GM19238 (cell line): Measurements from ENCODE around the gene MSX2.
"Not testable (repeated sequence)": the region's sequence is repeated elsewhere in the genome, so short reads cannot be mapped to it uniquely, and the experiment has no call there.

Experiments used
- DNase-seq: peaks from one replicate; pipeline ENCODE4 v3.0.0; 2011; ENCODE audit warnings: low spot score; ENCODE audit not compliant: insufficient read length

Gene MSX2

DNA sequence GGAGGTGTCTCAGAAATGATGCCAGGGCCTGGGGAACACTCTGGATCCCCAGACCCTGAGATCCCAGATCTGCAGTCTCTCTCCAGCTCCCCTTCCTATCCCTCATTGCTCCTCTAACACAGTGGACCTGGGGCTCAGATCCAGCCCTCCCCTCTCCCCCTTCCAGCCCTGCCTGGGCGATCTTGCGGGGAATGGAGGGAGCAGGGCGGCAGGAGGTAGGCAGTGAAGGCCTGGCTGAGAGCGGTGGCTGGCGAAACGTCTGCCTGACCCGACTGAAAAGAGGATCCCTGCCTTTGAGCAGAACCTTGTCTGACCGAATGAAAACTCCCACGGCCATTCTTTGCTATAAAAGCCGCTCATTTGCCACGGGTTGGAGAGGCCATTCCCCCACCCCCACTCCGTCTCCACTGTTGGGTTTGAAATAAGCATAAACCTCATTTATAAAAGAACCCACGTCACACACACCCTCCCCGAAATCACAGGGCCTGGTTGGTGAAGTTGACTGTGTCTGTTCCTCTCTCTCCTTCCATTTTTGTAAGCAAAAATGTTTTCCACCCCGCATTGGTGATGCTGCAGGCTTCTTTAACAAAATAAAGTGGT is 8.8 kb downstream of the MSX2 start:
- DNase-seq = no peak

DNA sequence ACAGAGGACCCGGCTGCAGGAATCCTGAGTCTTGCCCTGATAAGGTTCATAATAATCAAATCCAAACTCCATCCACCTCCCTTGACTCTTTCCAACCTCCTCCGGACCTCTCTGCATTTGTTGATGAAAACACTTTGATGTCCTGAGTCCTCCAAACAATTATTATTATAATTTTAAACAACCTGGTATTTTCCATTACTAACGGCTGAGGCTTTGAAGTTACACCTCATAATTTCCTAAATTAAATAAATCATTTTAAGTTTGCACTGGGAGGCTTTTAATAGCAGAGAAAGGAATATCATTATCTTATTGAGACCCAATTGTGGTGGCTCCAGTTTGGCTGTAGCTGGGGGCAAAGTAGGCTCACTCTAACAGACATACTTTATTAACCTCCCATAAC is 9.5 kb downstream of the MSX2 start:
- DNase-seq = no peak

DNA sequence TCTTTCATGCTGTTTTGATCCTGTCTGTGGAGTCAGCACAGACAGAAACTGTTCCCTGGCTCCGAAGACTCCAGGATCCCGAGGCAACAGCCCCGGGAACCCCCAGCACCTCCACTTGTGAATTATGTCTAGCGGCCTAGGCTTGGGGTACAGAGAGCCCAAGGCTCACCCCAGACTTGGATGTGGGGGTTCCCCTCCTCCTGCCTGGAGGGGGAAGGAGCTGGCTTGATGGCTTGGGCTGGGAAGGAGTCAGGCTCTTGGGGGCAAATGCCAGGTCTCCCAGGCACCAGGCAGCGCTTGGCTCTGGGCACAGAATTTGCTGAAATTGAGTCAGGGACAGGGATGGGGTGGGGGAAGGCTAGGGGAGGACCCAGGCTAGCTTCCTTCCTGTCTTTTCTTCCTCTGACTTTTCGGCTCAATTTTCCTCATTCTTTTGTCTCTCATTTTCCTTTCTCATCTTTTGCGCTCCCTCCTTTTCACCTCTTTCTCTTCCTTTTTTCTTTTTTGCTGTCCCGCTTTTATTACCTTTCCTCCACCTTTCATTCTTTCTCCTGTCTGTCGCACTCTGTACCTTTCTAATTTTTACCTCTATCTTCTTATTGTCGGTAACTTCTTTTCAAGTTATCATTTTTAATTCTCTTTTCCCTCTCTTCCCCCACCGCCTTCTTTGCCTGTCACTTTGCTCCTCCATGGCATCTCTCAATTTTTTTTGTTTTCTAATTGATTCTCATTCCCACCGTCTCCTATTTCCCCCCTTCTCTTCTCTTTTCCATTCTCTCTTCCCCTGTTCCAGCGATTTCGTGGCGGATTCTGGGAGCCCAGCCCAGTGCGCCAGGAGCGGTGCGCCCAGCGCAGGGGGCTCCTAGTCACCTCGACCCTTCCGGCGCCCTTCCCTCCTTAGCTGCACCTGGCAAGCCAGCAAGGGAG is 10.5 kb downstream of the MSX2 start:
- no peak for DNase-seq

DNA sequence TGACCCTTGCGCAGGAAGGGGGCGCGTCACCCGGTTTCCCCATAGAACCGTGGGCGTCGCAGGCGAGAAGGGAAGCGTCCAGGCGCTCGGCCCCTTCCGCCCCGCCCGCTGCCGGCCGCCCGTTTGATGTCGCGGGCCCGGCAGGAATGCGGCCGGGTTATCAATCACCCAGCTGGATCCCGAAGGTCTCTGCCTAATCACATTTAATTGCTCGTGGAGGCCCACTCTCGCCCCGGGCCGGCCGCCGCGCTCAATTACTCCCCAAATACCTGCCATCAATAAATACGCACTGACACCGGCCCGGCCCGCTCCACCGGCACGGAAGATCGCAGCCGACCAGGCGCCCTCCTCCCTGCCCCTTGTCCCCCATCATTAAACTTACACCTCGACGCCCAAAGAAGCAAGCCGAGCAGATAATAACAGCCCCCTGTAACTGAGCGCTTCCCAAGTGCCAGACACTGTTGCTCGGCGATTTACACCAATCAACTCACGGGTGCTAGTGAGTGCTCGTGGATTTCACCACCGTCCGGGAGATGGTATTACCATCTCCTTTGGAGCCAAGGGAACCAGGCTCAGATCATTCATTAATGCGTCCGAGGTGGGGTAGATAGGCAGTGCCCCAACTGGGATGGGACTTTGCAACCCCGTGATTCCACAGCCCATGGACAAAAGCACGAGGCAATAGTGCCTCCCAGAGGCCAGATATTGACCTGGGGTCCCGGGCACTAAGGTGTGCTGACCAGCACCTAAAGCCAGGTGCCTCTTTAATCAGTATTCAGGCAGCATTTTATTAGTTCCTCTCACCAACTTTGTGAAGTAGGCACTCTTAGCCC is 11.3 kb downstream of the MSX2 start:
- DNase-seq = no peak

DNA sequence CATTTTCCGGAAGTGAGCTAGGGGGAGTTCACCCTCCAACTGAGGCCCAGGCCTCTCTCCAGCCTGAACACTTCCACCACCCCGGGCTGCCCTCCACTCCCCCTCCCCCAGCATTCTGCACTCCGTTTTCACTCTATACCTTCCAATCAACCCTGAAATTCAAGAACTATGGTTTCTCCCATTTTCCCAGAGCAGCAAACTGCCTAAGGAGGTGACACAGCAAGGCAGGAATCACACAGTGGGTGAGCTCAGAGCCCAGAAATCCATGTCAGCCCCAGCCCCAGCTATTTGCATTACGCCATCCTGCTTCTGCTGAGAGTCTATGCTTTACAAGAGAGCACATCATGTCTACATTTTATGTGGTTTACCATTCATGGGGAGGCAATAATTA is 11.9 kb downstream of the MSX2 start:
- DNase-seq = no peak

DNA sequence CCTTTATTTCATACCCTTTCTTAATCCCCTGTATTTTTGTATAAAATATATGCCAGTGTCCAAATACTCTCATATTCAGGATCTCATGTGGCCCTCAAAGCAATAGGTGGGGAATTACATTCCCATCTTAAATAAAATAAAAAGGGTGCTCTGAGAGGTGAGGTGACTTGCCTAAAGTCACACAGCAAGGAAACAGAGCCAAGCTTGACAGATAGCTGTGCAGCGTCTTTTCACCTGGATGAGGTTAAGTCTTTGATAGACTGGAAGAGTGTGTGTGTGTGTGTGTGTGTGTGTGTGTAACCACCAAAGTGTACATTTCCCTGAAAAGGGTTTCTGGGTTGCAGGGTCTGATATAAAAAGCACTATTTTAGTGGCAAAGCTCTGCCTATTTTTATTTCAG is 12.4 kb downstream of the MSX2 start:
- no peak for DNase-seq

DNA sequence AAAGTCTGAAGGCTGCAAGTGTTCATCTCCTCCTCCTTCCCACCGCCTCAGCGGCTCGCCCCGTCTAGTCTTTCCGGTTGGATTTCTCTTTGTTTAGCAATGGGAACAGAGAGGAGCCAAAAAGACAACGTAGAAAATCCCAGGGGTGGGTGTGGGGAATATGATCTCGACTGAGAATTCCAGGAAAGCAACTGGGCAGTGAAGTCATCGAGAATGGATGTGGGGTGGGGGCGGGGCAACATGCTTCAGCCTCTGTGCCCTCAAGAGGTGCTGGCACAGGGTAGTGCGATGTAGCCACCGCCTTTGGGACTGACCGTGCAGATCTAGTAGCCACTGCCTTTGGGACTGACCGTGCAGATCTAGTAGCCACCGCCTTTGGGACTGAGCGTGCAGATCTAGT is 12.9 kb downstream of the MSX2 start:
- no peak for DNase-seq

DNA sequence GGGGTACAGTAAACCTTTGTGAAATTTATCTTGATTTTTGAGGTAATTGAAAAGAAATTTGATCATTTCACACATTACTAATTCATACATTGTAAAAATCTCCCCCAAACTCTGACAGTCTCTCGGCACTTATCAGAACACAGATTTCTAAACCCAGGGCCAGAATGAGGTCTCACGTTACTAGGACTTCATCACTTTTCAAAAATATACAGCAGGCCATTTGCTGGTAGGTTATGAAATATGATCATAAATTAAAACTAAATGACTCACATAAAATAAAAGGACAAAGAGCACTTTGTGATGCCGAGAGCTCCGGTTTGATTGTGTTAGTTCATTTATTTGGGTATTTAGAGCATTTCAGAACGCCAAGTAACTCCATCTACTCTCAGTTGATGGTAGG is 17.0 kb downstream of the MSX2 start:
- no peak for DNase-seq

DNA sequence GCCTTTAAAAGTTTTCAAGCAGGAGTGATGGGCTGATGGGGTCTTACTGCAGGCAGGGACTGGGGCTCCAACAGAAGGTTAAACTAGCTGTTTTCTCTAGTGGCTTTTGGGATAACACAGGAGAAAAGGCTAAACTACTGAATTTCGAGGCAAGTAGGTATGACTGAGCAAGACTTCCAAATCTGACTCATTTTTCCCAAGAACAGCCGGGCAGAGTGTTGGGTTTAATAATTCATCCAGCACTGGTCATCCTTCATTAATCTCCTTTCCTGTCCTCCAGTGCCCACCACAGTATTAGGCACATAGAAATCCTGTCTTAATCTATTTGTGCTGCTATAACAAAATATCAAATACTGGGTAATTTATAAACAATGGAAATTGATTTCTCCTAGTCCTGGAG is 20.5 kb downstream of the MSX2 start:
- no peak for DNase-seq

DNA sequence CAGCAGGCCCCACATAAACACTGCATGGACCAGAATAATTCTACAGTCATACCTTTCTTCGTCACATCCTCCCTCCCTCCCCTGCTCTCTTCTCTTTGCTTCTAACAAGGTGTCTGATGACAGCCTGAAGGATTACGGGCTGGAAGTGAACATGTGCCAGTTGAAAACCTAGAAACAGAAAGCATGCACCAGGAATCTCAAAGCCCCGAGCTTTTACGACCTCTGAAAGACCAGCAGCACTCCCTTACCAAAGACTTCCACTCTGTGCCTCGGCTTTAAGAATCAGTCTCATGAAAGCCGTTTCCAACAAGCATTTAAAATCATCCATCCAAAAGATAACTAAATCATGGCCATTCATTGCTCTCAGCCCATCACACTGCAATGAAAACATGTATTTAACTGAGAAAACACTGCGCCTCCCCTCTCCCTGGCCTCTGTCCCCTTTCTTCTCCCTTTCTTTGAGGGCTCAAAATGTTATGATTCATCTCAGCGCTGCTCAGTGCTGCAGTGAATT is 21.3 kb downstream of the MSX2 start:
- no peak for DNase-seq

DNA sequence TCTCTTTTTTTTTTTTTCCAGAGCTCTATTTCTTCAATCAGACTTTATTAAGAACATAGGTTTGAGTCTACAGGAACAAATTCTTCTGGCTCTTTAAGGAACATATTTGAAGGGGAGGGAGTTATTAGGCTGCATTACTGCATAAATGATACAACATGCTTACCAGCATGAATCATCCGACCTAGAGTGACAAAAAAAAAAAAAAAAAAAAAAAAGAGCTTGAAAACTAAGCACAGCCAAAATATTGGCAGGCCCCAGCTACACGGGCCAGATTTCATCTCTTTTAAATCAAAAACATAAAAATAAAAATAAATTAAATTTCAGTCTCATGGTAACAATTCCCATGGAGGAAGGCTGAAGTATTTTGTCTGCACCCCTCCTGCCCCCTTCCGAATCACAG is 26.3 kb downstream of the MSX2 start:
- no peak for DNase-seq

DNA sequence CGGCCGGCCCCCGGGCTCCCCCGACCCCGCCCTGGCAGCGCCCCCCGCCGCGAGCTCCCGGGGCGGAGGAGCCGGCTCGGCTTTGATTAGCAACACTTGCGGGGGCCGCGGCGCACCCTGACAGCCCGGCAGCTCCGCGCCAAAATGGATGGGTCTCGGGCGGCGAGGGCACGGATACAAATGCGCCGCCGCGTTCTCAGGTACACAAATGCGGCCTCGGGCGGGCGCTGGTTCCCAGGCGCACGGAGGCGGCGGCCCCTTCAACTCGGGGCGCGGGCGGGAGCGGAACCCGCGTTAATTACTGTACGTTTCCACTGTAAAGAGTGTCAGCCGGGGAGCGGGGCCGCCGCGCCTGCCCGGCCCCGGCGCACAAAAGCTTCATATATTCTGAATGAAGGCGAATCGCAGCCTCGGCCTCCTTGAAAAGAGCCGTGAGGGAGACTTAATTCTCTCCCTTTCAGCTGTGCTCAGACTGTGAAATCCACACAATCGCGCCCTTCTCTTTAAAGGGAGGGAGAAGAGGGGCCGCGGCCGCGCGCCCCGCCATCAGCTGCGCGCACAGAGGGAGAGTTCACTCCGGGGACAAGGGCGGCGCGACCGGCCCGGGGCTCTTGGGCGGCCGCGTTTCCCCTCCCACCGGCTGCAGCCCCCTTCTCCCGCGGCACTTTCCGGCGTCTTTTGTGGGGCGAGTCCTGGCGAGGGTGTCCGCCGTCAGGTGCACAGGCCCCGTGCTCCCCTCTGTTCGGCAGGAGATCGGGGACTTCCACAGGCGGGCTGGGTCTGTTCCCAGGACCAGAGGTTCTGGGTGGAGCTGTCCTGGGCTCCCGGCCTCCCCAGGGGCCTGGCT is 27.0 kb downstream of the MSX2 start:
- no peak for DNase-seq

DNA sequence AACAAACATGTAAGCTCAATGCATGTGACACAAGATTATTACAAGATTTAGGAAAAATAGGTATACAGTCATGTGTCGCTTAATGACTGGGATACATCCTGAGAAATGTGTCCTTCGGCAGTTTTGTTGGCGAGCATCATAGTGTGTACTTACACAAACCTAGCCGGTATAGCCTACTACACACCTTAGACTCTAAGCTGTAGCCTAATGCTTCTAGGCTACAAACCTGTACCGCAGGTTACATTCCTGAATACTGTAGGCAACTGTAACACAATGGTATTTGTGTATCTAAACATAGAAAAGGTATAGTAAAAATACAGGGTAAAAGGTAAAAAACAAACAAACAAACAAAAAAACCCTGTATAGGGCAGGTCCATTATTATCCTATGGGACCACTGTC is 27.7 kb downstream of the MSX2 start:
- no peak for DNase-seq

DNA sequence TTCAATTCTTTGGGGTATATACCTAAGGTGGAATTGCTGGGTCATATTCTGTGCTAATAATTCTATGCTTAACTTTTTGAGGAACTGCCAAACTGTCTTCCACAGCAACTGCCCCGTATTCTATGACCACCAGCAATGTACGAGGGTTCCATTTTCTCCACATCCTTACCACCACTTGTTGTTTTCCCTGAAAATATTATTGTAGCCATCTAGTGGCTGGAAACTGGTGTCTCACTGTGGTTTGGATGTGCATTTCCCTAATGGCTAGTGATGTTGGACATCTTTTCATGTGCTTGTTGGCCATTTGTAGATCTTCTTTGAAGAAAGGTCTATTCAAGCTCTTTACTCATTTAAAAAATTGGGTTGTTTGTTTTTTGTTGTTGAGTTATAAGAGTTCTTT is 30.7 kb downstream of the MSX2 start:
- no peak for DNase-seq

DNA sequence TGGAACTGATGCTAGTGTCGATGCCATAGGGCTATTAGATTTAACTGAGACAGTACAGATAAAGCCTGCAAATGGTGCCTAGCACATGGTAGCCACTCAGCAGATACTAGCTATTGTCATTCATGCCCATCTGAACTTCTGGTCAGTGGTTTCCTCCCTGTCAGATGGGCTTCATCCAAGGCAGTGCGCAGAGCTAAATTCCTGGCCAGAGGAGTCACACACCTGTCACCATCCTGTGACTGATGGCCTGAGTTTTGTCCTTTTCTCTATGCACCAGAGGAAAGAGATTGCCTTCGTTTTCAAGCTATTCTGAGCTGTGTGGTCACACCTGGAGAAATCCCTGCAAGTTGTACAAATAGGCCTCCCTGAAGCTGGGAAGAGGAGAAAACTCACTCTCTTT is 34.7 kb downstream of the MSX2 start:
- no peak for DNase-seq

DNA sequence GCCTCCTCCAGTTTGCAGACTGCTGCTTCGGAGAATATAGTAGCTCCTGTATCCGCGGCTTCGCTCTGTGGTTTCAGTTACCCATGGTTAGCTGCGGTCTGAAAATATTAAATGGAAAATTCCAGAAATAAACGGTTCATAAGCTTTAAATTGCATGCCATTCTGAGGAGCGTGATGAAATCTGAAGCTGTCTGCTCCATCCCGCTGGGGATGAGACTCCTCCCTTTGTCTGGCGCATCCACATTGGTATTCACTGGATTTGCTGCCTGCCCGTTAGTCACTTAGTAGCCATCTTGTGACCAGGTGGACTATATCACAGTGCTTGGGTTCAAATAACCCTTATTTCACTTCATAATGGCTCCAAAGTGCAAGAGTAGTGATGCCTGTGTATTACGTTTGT is 36.3 kb downstream of the MSX2 start:
- no peak for DNase-seq

DNA sequence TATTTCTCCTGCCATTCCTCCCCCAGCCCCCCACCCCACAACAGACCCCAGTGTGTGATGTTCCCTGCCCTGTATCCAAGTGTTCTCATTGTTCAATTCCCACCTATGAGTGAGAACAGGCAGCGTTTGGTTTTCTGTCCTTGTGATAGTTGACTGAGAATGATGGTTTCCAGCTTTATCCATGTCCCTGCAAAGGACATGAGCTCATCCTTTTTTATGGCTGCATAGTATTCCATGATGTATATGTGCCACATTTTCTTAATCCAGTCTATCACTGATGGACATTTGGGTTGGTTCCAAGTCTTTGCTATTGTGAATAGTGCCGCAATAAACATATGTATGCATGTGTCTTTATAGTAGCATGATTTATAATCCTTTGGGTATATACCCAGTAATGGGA is 37.0 kb downstream of the MSX2 start:
- DNase-seq = not testable (repeated sequence)

DNA sequence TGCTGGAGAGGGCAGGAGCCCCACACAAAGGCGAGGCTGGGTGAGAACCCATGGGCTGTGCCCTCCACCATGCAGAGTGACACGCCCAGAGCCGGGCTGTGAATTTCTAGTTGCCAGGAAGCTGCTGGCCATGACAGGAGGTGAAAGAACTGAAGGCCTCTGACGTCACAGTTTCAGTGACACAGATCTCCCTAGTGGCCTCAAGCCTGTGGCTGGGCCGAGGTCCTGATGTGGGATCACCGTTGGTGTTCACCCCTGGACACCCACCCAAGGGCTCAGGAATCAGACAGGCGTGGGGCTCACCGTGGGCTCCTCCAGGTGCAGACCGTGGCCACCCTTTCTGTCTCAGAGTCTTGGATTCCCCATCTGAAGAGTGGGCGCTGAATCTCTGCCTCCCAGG is 39.9 kb downstream of the MSX2 start:
- no peak for DNase-seq

DNA sequence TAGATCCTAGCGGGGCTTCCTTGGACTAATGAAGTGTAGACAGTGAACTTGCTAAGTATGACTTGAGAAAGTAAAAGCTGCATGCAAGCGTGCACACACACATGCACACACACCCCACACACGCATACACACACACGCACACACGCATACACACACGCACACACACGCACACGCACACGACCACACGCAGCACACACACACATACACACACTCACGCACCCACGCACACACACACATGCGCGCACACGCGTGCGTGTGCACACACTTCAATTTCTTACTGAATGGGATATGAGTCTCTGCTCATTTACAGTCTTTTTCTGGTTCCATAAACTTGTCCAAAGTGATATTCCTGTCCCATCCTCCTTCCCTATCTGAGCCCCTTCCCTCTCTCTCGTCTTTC is 41.2 kb downstream of the MSX2 start:
- no peak for DNase-seq

DNA sequence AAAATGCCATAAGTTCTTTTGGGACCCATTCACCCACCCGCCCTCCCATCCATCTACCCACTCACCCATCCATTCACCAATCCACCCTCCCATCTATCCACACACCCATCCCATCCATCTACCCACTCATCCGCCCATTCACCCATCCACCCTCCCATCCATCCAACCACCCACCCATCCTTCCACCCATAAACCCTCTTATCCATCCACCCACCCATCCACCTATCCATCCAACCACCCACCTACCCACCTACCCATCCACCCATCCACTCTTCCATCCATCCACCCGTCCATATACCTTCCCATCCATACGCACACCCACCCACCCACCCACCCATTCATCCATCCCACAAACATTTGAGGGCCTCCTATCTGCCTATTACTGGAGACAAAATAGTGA is 43.3 kb downstream of the MSX2 start:
- no peak for DNase-seq

DNA sequence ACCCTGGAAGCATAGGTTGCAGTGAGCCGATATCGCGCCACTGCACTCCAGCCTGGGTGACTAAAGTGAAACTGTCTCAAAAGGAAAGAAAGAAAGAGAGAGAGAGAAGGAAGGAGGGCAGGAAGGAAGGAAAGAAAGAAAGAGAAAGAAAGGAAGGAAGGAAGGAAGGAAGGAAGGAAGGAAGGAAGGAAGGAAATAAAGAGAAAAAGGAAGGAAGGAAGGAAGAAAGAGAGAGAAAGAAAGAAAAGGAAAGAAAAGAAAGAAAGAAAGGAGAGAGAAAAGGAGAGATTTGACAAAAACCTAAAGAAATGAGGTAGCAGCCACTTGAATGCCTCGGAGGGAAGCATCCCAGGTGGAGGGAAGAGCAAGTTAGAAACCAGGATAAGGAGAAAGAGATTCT is 44.6 kb downstream of the MSX2 start:
- DNase-seq = no peak
